ENCODE results near the gene KRT37. TPM values are rescaled to one million over a fixed set of nuclear protein-coding genes. Genes with fewer than 3 reads are reported as not detected.

The KRT37 gene
- polyA plus RNA-seq, 1 experiment: not detected

DNA sequence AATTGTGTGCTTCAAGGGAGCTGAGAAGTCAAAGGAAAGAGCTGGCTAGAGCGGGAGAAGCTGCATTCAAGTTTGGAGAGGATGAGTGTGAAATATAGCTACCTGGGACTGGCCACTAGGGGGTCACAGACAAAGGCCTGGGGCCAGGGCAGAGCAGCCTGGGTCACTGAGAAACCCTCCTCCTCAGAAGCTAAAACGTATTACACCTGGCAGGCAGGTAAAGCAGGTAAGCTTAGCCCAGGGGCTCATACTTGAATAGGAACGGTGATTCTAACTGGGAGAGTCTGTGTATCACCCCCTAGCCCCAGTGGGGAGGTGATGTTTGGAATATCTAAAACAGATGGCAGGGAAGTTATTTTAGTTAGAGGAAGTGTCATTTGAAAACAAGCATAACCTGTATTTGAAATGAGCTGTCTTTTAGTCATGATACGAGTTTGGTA lies 6.8 kb downstream of the KRT37 start:
- TF ChIP-seq, protein P1, sequence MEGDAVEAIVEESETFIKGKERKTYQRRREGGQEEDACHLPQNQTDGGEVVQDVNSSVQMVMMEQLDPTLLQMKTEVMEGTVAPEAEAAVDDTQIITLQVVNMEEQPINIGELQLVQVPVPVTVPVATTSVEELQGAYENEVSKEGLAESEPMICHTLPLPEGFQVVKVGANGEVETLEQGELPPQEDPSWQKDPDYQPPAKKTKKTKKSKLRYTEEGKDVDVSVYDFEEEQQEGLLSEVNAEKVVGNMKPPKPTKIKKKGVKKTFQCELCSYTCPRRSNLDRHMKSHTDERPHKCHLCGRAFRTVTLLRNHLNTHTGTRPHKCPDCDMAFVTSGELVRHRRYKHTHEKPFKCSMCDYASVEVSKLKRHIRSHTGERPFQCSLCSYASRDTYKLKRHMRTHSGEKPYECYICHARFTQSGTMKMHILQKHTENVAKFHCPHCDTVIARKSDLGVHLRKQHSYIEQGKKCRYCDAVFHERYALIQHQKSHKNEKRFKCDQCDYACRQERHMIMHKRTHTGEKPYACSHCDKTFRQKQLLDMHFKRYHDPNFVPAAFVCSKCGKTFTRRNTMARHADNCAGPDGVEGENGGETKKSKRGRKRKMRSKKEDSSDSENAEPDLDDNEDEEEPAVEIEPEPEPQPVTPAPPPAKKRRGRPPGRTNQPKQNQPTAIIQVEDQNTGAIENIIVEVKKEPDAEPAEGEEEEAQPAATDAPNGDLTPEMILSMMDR (IDR thresholded peaks at IDR 0.05; ENCODE audit: insufficient read depth, low read depth, low read length): peak; percentile 29; the same call in 1 of the 2 replicates
- ChIA-PET CTCF (interaction anchor here (0.8 to 3.9 kb wide), 8 partner anchors 12 to 561 kb away, joined by 3 to 28 read pairs (median 3); no protein-coding TSS in a partner anchor), POLR2A (interaction anchor here (0.6 to 1.0 kb wide), 3 partner anchors 11 to 369 kb away, joined by 3 read pairs; no protein-coding TSS in a partner anchor)

DNA sequence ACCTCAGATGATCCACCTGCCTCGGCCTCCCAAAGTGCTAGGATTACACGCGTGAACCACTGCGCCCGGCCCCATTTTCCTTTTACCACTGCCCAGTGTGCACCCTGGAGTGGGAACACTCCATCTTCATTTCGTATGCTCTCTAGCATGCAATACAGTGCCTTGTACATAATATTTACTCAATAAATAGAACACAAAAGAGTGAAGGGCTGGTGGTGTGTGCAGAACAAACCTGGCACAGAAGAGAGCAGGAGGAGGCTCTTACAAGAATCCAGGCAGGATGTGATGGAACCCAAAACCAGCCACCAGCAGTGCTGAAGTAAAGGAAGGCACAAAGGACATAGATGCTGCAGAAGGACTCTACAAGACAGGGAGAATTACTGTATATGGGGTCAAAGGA lies 7.3 kb downstream of the KRT37 start:
- H3K4me3 ChIP-seq (ENCODE audit: low read depth, low read length): no peak overlapping the region
- POLR2A ChIA-PET: interaction anchor here (0.8 to 1.0 kb wide), 2 partner anchors 37 to 369 kb away, joined by 3 to 6 read pairs; no protein-coding TSS in a partner anchor
- H3K36me3 ChIP-seq (ENCODE audit: control insufficient read depth, insufficient read depth, low read length): no peaks in the 10 kb centered on the region
- CTCF ChIA-PET: interaction anchor here (0.8 to 3.9 kb wide), 4 partner anchors 12 to 560 kb away, joined by 3 to 28 read pairs (median 5); no protein-coding TSS in a partner anchor
- TF ChIP-seq, protein P1 (IDR thresholded peaks at IDR 0.05; ENCODE audit: insufficient read depth, low read depth, low read length): no peak
- DNase-seq (ENCODE audit: low read depth): no peak
- H3K27me3 ChIP-seq (ENCODE audit: control insufficient read depth, insufficient read depth, low read length): no peaks in the 10 kb centered on the region

More for the DNA sequence above, 6.8 kb downstream of the KRT37 start:
- no peak for DNase-seq (ENCODE audit: low read depth)
- Histone ChIP-seq H3K27me3 (ENCODE audit: control insufficient read depth, insufficient read depth, low read length) (no peaks in the 10 kb centered on the region), H3K4me3 (ENCODE audit: low read depth, low read length) (no peak overlapping the region), H3K36me3 (ENCODE audit: control insufficient read depth, insufficient read depth, low read length) (no peaks in the 10 kb centered on the region)

DNA sequence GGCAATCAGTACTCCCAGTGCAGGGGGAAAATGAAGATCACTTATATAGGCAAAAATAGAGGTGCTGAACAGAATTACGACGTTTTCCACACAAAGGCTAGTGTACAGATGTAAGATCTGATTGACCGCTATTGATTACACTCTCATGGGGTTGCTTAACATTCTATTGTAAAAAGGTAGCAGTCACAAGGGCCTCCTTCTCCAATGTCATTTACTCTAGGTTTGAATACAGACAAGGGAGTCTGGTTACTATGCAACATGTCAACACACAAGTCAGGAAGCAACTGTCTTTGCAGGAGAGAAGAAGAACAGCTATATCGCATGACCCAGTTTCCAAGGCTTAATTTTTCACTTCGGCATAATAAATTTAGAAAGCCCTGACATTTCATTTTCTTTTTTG lies 7.9 kb downstream of the KRT37 start:
- H3K27me3 ChIP-seq (ENCODE audit: control insufficient read depth, insufficient read depth, low read length): no peaks in the 10 kb centered on the region
- POLR2A ChIA-PET: interaction anchor here (0.8 kb wide), 1 partner anchor 36 kb away, joined by 6 read pairs; no protein-coding TSS in a partner anchor
- TF ChIP-seq, protein P1 (IDR thresholded peaks at IDR 0.05; ENCODE audit: insufficient read depth, low read depth, low read length): no peak
- no peaks in the 10 kb centered on the region for H3K36me3 ChIP-seq (ENCODE audit: control insufficient read depth, insufficient read depth, low read length)
- no peak for DNase-seq (ENCODE audit: low read depth)
- CTCF ChIA-PET: interaction anchor here (0.9 to 3.9 kb wide), 3 partner anchors 11 to 80 kb away, joined by 3 to 28 read pairs (median 3); no protein-coding TSS in a partner anchor
- no peak overlapping the region for H3K4me3 ChIP-seq (ENCODE audit: low read depth, low read length)

DNA sequence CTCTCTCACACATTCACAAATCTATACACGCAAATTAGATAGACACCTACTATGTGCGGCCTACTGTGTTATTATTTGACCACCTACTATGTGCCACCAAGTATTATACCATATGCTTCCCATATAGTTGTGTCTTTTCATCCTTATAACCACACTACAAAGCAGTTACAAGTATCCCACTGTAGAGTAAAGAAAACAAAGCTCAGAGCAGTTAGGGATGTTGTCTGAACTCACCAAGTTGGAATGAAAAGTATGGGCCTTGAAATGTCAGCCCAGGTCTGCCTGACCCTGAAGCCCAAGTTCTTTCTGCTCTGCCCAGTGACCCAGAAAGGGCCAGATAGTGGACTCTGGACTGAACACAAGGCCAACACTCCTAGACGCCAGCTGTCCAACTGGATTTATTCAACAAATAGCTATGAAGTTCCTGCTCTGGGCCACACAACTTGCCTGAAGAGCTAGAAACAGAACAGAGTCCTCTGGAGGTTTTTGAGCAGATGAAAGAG lies 8.5 kb downstream of the KRT37 start:
- ChIA-PET CTCF (interaction anchor here (0.8 to 3.9 kb wide), 6 partner anchors 10 to 507 kb away, joined by 3 to 28 read pairs (median 3); no protein-coding TSS in a partner anchor), POLR2A (interaction anchor here (0.7 kb wide), 1 partner anchor 16 kb away, joined by 5 read pairs; no protein-coding TSS in a partner anchor)
- TF ChIP-seq, protein P1 (IDR thresholded peaks at IDR 0.05; ENCODE audit: insufficient read depth, low read depth, low read length): no peak
- no peaks in the 10 kb centered on the region for H3K27me3 ChIP-seq (ENCODE audit: control insufficient read depth, insufficient read depth, low read length)
- H3K4me3 ChIP-seq (ENCODE audit: low read depth, low read length): no peak overlapping the region
- no peaks in the 10 kb centered on the region for H3K36me3 ChIP-seq (ENCODE audit: control insufficient read depth, insufficient read depth, low read length)
- DNase-seq (ENCODE audit: low read depth): peak; percentile 69

DNA sequence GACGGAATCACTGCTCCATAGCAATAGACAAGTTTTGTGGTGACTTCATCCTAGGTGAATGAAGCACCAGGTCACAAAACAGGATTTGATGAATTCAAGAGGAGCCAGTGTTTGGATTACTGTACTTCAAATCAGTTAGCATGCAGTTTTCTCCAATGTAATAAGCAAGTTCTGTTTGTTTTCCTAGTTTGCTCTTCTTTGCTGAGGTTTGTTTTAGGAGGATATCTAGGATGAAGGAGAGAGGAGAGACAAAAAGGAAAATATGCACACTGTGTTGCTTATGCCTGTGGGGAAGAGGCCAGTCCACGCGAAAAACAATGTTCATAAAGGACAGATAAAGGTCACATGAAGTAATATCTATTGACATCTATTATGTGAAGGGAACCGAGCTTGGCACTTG lies 9.0 kb downstream of the KRT37 start:
- TF ChIP-seq, protein P1 (IDR thresholded peaks at IDR 0.05; ENCODE audit: insufficient read depth, low read depth, low read length): no peak
- no peak for DNase-seq (ENCODE audit: low read depth)
- ChIA-PET POLR2A (interaction anchor here (0.7 kb wide), 1 partner anchor 16 kb away, joined by 5 read pairs; no protein-coding TSS in a partner anchor), CTCF (interaction anchor here (0.8 to 3.9 kb wide), 6 partner anchors 10 to 507 kb away, joined by 3 to 28 read pairs (median 3); no protein-coding TSS in a partner anchor)
- H3K36me3 ChIP-seq (ENCODE audit: control insufficient read depth, insufficient read depth, low read length): no peaks in the 10 kb centered on the region
- no peak overlapping the region for H3K4me3 ChIP-seq (ENCODE audit: low read depth, low read length)
- no peaks in the 10 kb centered on the region for H3K27me3 ChIP-seq (ENCODE audit: control insufficient read depth, insufficient read depth, low read length)

Data from BJ (cell line).